ENCODE measurements around the gene PPP1R37.
A peak's percentile ranks its signal among the peaks of the same experiment; 100 is the strongest.
"Not testable (repeated sequence)": the region's sequence is repeated elsewhere in the genome, so short reads cannot be mapped to it uniquely, and the experiment has no call there.

PPP1R37 gene

DNA sequence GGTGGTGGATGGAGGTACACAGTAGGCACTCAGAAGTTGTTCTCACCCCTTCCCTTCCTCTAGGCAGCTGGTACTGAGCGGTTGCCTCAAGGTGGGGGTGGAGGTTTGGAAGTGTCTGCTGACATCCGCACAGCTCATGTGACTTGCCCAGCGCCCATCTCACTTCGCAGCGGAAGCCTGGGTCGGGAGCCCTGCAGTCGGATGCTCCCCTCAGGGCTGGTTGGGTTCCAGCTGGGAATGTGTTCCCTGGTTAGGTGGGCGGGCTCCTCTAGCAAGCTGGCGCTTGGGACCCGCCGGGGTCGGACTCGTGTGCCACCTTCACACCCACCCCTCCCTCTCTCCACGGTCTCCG, 10.2 kb downstream of the PPP1R37 start:
- no peaks in the 10 kb centered on the region; the same call in 1 of the 2 replicates for H3K36me3 ChIP-seq (ENCODE audit: control insufficient read depth, low read length)
- peak overlapping the region; percentile 19; the same call in 1 of the 2 replicates for H3K27ac ChIP-seq (ENCODE audit: low read depth, low read length)
- TF ChIP-seq CTCF (IDR thresholded peaks at IDR 0.05; ENCODE audit: low read depth, low read length, poor library complexity, severe bottlenecking) (no peak), EZH2phosphoT487 (IDR thresholded peaks at IDR 0.05; ENCODE audit: borderline replicate concordance, low read length) (no peak)
- peaks cover 29% of the 10 kb centered on the region for H4K20me1 ChIP-seq (ENCODE audit: control insufficient read depth, insufficient read depth, low read depth, low read length)
- H3K4me3 ChIP-seq (ENCODE audit: low read length): peak overlapping the region; percentile 54
- peaks cover 54% of the 10 kb centered on the region for H3K4me1 ChIP-seq (ENCODE audit: control insufficient read depth, low read length)
- H3K4me2 ChIP-seq (ENCODE audit: low read length): peak overlapping the region; percentile 70
- no peaks in the 10 kb centered on the region for H3K9me2 ChIP-seq (replicated peaks; ENCODE audit: control insufficient read depth, low read length)
- H3F3A ChIP-seq (ENCODE audit: control insufficient read depth, insufficient read depth): no peaks in the 10 kb centered on the region
- peaks cover 99% of the 10 kb centered on the region for H3K79me2 ChIP-seq (ENCODE audit: control insufficient read depth, low read length)
- no peaks in the 10 kb centered on the region for H3K9me3 ChIP-seq (ENCODE audit: control insufficient read depth, insufficient read depth, low read length)
- no peaks in the 10 kb centered on the region for H3K27me3 ChIP-seq (ENCODE audit: control insufficient read depth, low read length)

DNA sequence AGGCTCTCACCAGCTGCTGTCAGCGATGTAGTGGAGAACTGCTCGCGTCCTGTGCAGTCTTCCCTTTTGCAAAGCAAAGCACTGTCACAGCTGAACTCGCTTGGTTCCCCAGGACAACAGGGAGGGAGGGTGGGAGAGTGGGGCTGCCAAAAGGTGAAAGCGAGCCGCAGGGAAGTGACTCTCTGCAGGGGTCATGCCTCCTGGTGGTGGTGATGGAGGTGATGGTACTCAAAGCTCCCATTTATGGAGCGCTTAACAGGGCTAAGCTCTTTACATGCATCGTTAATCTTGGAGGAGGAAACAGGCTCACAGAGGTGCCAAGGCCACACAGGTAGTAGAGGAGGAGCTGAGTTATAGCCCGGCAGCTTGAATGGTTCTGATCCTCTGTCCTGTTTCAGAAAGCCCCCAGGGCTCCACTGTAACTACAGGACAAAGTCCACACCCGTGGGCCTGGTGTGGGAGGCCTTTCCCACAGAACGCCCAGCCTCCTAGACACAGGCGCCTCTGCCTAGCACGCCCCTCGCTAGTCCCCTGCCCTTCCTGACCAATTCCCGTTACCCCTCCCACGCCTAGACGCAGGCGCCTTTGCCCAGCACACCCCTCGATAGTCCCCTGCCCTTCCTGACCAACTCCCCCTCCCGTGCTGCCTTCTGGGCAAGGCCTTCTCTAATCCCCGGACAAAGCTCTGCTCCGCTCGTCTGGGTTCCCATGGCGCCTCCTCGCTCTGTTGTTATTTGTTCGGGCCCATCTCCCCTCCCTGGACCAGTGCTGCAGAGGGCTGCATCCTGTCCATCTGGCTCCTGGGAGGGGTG, 10.7 kb downstream of the PPP1R37 start:
- Histone ChIP-seq H3K79me2 (ENCODE audit: control insufficient read depth, low read length) (peaks cover 99% of the 10 kb centered on the region), H3K4me1 (ENCODE audit: control insufficient read depth, low read length) (peaks cover 56% of the 10 kb centered on the region), H3K4me2 (ENCODE audit: low read length) (peak overlapping the region; percentile 70), H3K36me3 (ENCODE audit: control insufficient read depth, low read length) (no peaks in the 10 kb centered on the region; the same call in 1 of the 2 replicates), H3K27me3 (ENCODE audit: control insufficient read depth, low read length) (no peaks in the 10 kb centered on the region), H3K9me2 (replicated peaks; ENCODE audit: control insufficient read depth, low read length) (no peaks in the 10 kb centered on the region), H3K27ac (ENCODE audit: low read depth, low read length) (peak overlapping the region; percentile 19; the same call in 1 of the 2 replicates), H3K4me3 (ENCODE audit: low read length) (peak overlapping the region; percentile 54), H3K9me3 (ENCODE audit: control insufficient read depth, insufficient read depth, low read length) (no peaks in the 10 kb centered on the region), H3F3A (ENCODE audit: control insufficient read depth, insufficient read depth) (no peaks in the 10 kb centered on the region), H4K20me1 (ENCODE audit: control insufficient read depth, insufficient read depth, low read depth, low read length) (peaks cover 29% of the 10 kb centered on the region)
- no peak for TF ChIP-seq CTCF (IDR thresholded peaks at IDR 0.05; ENCODE audit: low read depth, low read length, poor library complexity, severe bottlenecking)
- TF ChIP-seq EZH2phosphoT487 (IDR thresholded peaks at IDR 0.05; ENCODE audit: borderline replicate concordance, low read length): no peak

GRCh38 chr19:45104658-45105349, 11.8 kb downstream of the PPP1R37 start:
- no peaks in the 10 kb centered on the region for H3K27me3 ChIP-seq (ENCODE audit: control insufficient read depth, low read length)
- no peaks in the 10 kb centered on the region for H3K9me3 ChIP-seq (ENCODE audit: control insufficient read depth, insufficient read depth, low read length)
- peaks cover 29% of the 10 kb centered on the region for H4K20me1 ChIP-seq (ENCODE audit: control insufficient read depth, insufficient read depth, low read depth, low read length)
- H3K4me3 ChIP-seq (ENCODE audit: low read length): no peak overlapping the region
- no peaks in the 10 kb centered on the region for H3K9me2 ChIP-seq (replicated peaks; ENCODE audit: control insufficient read depth, low read length)
- no peak overlapping the region for H3K27ac ChIP-seq (ENCODE audit: low read depth, low read length)
- peaks cover 59% of the 10 kb centered on the region for H3K4me1 ChIP-seq (ENCODE audit: control insufficient read depth, low read length)
- peak overlapping the region; percentile 22 for H3K4me2 ChIP-seq (ENCODE audit: low read length)
- 0 out of 2 replicates have a peak, but pooled peaks cover 3% of the 10 kb centered on the region for H3K36me3 ChIP-seq (ENCODE audit: control insufficient read depth, low read length)
- TF ChIP-seq CTCF (IDR thresholded peaks at IDR 0.05; ENCODE audit: low read depth, low read length, poor library complexity, severe bottlenecking) (no peak), EZH2phosphoT487 (IDR thresholded peaks at IDR 0.05; ENCODE audit: borderline replicate concordance, low read length) (no peak)
- H3F3A ChIP-seq (ENCODE audit: control insufficient read depth, insufficient read depth): no peaks in the 10 kb centered on the region
- H3K79me2 ChIP-seq (ENCODE audit: control insufficient read depth, low read length): peaks cover 99% of the 10 kb centered on the region

- peaks cover 35% of the 10 kb centered on the region for H4K20me1 ChIP-seq (ENCODE audit: control insufficient read depth, insufficient read depth, low read depth, low read length)
- H3K4me1 ChIP-seq (ENCODE audit: control insufficient read depth, low read length): peaks cover 71% of the 10 kb centered on the region
- peaks cover 97% of the 10 kb centered on the region for H3K79me2 ChIP-seq (ENCODE audit: control insufficient read depth, low read length)
- H3K9me2 ChIP-seq (replicated peaks; ENCODE audit: control insufficient read depth, low read length); H3K27me3 ChIP-seq (ENCODE audit: control insufficient read depth, low read length); H3F3A ChIP-seq (ENCODE audit: control insufficient read depth, insufficient read depth); H3K27ac ChIP-seq (ENCODE audit: low read depth, low read length); H3K4me2 ChIP-seq (ENCODE audit: low read length); H3K9me3 ChIP-seq (ENCODE audit: control insufficient read depth, insufficient read depth, low read length); H3K4me3 ChIP-seq (ENCODE audit: low read length); H3K36me3 ChIP-seq (ENCODE audit: control insufficient read depth, low read length): not testable (repeated sequence)
Observed at GRCh38 chr19:45106363-45106762, 13.4 kb downstream of the PPP1R37 start.
